Tibial nerve (tissue), 3 donors: ENCODE measurements around the gene CGNL1.

Source experiments
- POLR2A ChIP-seq, 2 donors: fragments of 450-650 bp; IDR thresholded peaks; one replicate each; pipeline ENCODE4 v1.6.1; 2017; ENCODE audit warnings: antibody characterized with exemption in 2 of 2, mild to moderate bottlenecking in 2 of 2, moderate library complexity in 2 of 2
- TF ChIP-seq, protein P1 (sequence below), 5 experiments: fragments of 200-600 bp in 3 of 5; fragments of 450-650 bp in 2 of 5; sonication (generic) in 3 of 5; IDR thresholded peaks; one replicate each; pipeline ENCODE4 v1.5.1; 2016 to 2019; ENCODE audit warnings: antibody characterized with exemption in 5 of 5, mild to moderate bottlenecking in 3 of 5, moderate library complexity in 2 of 5

- TF ChIP-seq, protein P1, sequence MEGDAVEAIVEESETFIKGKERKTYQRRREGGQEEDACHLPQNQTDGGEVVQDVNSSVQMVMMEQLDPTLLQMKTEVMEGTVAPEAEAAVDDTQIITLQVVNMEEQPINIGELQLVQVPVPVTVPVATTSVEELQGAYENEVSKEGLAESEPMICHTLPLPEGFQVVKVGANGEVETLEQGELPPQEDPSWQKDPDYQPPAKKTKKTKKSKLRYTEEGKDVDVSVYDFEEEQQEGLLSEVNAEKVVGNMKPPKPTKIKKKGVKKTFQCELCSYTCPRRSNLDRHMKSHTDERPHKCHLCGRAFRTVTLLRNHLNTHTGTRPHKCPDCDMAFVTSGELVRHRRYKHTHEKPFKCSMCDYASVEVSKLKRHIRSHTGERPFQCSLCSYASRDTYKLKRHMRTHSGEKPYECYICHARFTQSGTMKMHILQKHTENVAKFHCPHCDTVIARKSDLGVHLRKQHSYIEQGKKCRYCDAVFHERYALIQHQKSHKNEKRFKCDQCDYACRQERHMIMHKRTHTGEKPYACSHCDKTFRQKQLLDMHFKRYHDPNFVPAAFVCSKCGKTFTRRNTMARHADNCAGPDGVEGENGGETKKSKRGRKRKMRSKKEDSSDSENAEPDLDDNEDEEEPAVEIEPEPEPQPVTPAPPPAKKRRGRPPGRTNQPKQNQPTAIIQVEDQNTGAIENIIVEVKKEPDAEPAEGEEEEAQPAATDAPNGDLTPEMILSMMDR (IDR thresholded peaks at IDR 0.05) = no peak
- no peak for TF ChIP-seq POLR2A (IDR thresholded peaks at IDR 0.05)
Observed at GRCh38 chr15:57495554-57496165, 119.4 kb downstream of the CGNL1 start.
